EH (cell line): Measurements from ENCODE around the gene MTAP.

Experiments
- DNase-seq: peaks from one replicate; pipeline ENCODE4 v3.0.0-alpha.2; 2015; ENCODE audit warnings: low read depth

The MTAP gene

DNA sequence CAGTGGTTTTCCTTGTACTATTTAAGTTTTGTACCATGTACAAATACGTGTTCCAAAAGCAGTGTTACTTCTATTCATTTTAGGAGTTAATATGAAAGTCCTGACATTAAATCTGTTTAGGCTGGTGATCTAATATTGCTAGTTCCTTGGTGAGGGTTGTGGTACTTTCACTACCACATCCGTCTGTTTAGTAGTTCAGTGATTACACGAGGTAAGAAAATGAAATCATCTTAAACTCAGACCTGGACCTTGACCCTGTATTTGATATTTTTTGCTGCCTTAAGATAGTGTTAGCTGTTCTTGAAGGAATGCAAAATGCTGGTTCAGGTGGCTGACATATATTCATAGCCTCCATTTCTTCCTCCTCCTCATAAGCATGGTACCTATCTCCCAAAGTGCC is 50.3 kb downstream of the MTAP start:
- DNase-seq: no peak

DNA sequence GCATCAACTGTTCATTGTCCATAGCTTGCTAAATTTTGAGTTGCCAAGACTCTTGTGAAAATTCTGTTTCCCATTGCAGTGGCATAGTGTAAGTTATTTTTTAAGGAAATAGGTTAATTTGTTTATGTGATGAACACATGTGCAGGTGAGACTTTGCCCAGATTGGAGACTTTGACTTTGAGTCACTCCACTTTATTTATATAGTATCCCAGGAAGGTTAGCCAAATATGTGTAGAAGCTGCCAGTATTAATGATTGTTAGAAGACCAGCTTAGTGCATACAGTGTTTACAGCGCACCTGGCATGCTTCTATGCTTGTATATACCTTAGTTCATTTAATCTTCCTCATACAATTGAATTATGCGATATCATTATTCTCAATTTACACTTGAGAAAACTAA is 51.0 kb downstream of the MTAP start:
- DNase-seq: no peak

DNA sequence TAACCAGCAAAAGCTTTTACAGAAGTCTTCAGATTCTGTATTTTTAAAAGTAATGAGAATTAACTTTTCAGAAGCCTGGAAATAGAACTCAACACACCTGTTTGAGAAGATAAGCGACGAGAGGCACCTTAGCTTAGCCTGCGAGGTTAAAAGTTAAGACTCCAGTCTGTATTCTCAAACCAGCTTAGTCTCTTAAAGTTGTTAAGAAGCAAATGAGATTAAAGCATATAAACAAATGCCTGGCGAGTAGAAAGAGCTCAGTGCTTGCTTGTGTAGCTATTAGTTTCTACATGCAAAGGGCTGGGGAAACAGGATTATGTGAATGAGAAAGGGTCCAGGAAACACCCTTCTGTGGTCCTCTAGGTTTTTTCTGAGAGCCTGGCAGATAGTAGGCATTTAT is 51.7 kb downstream of the MTAP start:
- DNase-seq: no peak

DNA sequence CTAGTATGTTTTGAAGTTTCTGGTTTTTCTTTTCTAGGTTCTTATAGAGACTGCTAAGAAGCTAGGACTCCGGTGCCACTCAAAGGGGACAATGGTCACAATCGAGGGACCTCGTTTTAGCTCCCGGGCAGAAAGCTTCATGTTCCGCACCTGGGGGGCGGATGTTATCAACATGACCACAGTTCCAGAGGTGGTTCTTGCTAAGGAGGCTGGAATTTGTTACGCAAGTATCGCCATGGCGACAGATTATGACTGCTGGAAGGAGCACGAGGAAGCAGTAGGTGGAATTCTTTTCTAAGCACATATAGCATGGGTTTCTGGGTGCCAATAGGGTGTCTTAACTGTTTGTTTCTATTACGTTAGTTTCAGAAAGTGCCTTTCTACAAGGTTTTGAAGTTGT is 52.2 kb downstream of the MTAP start:
- DNase-seq: peak; percentile 56

DNA sequence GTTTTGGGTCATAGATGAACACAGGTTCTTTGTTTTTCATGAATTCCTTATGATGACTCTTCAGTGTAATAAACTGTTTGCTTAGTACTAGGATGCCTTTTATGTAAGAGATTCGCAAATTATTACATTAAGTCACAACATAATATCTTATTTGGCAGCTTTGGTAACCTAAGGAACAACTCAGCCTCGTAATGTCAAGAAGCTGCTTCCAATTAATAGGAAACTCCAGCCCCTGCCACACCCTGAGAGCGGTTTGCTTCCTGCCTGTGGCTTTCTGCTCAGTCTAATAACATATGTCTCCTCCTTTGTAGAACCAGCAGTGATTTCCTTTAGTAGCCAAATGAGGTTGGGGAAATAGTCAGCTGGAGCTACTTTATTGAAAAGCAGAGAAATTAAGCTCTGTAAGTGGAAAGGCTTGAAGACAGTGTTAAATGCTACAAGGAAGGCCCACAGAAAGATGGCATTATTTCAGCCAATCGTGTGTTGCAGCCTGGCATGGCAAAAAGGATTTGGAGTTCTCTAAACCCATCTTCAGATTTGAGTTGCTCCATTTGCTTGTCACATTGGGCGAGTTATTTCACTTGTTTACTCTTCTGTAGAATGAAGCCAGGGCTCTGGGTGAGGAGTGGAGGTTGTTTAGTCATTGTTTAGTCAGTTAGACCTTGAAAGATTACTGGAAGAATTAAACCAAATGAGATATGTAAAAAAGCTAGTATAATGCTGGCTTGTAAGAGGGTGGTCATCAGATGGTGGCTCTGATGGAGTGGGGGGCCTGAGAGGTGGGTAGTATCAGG is 54.1 kb downstream of the MTAP start:
- peak; percentile 58 for DNase-seq

DNA sequence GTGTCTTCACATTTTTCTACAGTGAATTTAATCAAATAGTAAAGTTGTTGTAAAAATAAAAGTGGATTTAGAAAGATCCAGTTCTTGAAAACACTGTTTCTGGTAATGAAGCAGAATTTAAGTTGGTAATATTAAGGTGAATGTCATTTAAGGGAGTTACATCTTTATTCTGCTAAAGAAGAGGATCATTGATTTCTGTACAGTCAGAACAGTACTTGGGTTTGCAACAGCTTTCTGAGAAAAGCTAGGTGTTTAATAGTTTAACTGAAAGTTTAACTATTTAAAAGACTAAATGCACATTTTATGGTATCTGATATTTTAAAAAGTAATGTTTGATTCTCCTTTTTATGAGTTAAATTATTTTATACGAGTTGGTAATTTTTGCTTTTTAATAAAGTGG is 60.4 kb downstream of the MTAP start:
- DNase-seq: no peak

DNA sequence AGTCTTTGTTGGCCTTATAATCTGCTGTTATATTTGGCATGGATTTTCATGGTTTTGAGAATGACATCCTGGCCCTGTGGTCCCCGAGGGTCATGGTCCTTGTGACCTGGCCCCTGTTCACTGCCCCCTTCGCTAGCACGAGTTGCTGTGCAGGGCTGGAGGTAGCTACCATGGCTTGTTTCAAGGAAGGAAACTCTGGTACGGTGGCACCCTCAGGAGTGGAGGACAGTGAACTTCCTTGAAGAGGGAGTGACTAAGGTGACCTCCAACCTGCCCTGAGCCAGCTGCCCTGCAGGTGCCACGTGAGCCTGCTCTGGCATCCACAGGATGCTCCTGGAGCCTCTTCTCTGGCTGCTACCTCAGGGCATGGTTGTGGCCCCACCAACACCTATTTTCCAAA is 62.1 kb downstream of the MTAP start:
- no peak for DNase-seq

DNA sequence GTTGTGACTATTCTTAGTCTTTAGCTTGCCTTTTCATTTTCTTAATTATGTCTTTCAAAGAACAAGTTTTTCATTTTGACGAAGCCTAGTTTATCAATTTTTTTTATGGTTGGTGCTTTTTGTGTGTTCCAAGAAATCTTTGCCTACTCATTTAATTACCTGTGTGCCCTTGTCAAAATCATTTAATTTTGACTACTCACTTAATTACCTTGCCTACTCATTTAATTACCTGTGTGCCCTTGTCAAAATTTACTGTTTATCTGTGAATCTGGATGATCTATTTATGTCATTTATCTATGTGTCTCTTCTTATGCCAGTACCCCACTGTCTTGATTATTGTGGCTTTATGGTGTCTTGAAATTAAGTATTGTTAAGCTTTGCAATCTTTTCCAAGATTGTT is 63.9 kb downstream of the MTAP start:
- no peak for DNase-seq

DNA sequence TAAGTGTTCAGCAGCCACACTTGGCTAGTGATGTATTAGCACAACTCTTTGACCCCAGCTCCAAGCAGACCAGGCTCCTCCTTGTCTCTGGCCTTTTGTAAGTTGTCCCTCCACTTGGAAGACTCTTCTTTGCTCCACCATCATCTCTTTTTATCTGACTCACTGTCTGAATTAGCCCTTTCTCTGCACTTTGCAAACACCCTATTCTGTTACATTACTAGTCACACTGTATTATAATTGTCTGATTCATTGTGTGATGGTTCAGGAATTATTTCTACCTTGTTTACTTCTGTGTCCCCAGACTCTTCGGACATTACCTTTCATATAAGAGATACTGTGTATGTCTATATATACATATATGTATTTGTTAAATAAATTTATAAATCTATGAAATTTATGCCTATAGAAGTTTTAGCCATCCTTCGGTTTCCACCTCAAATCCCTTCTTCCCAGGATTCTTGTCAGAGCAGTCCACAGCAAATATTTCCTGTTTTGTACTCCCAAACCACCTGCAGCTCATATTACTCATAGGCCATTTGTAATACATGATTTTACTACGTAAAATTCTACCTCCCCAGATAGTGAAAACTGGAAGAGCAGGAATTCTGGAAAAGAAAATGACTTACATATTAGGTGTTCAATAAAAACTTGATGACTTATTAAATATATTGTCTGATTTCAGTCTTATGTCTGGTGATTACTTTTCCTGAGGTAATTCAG is 69.0 kb downstream of the MTAP start:
- DNase-seq: no peak

DNA sequence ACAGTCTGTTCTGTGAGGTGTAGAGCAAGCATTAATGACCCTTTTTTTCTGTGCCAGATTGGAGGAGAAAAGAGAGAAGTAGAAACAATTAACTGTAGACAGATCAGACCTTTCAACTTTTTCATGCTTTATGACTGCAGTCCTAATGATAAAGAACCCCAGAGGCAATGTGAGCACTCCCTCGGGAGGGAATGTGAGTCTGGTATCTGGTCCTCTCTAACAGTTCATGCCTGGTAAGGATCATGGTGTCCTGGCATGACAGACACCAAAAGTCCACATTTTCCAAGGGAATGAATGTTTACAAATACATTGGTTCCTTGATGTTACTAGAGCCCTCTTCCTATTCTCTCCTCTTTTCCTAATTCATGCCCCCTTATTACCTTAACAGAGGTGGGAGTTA is 70.3 kb downstream of the MTAP start:
- DNase-seq: peak; percentile 16

DNA sequence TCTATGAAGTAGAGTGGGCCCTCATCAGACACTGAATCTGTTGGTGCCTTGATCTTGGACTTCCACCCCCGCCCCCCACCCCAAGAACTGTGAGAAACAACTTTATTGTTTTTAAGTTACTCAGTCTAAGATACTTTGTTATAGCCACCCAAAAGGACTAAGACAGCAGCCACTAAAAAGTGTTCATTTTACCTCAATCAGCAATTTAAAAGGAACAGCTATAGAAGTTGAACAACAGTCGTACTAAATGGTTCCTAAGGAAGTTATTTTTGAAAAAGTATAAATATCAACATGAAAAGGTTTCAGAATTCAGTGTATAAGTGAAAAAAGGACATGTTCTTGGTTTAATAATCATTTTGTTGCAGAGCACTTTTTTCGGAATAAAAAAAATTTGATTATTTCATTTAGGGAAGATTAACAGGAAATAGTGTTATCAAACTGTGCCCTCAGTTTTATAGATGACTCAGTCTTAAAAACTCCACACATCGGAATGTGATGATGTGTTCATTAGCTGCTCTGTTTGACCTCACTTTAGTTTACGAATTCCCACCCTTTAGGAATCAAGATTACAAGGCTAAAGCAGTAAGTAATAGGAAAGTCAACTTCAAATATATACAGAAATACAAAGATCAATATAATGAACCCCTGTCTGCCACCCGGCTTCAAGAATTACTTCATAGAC is 71.2 kb downstream of the MTAP start:
- peak; percentile 76 for DNase-seq

DNA sequence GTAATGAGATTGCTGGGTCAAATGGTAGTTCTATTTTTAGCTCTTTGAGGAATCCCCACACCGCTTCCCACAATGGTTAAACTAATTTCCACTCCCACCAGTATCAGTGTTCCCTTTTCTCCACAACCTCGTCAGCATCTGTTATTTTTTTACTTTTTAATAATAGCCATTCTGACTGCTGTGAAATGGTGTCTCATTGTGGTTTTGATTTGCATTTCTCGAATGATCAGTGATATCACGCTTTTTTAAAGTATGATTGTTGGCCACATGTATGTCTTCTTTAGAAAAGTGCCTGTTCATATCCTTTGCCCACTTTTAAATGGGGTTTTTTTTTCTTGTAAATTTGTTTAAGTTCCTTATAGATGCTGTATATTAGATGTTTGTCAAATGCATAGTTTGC is 73.5 kb downstream of the MTAP start:
- DNase-seq: no peak

DNA sequence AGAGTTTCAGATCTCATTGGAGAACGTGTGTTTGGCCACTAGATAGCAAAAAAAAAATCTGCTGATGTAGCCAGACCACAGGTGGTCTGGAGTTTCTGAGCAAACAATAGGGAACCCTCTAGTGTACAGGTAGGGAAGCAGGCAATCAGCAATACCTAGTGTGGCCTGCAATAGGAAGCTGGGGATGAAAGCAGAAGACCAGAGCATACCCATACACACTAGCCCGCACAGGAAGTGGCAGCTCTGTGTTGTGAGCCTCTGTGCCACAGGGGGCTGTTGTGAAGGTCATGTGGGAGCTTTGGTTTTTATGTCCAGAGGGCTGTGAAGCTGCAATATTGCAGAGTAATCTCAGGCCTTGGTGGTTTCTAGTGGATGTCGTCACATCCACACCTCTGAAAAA is 81.2 kb downstream of the MTAP start:
- no peak for DNase-seq

DNA sequence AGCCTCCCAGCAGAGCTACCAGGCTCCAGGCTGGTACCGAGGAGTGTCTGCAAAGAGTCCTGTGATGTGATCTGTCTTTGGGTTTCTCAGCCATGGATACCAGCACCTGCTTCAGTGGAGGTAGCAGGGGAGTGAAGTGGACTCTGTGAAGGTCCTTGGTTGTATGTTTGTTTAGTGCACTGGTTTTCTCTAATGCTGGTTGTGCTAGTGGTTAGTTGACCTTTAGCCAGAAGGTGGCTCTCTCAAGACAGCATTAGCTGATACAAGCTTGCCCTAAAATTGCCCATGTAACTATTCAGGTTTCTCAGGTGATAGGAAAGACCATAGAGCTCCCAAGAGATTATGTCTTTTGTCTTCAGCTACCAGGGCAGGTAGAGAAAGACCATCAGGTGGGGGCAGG is 87.2 kb downstream of the MTAP start:
- no peak for DNase-seq

DNA sequence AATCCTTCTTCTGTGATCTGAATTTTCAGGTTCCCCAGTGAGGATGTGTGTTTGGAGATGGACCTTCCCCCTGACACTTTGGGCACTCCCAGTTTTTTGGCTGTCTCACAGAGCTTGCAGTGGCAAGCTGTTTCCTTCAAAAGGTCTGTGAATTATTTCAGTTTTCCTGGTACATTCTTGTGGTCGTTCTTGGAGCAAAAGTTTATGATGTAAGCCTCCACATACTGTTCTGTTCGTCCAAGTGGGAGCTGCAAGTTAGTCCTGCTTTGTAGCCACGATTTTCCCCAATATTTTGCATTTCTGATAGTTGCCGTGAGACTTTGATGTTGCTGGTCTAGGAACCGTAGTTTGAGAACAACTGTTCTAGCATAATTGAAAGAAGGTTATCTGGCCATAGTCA is 88.3 kb downstream of the MTAP start:
- DNase-seq: no peak

DNA sequence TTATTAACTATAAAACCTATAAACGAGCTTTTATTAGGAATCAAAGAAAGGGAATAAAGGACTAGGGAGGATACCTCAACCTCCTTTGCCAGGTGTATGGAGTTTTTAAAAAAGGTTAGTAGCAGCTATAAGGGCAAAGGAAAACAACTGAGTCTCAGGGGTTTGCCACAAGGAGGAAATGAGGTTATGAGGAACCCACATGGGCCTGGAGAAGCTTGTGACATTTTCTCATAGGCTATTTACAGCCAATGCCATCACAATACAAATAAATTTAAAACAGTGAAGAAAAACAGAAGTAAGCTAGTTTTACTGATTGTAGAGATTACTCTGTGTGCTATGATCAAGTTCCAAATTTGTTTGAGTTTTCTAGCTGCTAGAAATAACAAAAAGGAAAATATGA is 99.1 kb downstream of the MTAP start:
- DNase-seq: no peak

DNA sequence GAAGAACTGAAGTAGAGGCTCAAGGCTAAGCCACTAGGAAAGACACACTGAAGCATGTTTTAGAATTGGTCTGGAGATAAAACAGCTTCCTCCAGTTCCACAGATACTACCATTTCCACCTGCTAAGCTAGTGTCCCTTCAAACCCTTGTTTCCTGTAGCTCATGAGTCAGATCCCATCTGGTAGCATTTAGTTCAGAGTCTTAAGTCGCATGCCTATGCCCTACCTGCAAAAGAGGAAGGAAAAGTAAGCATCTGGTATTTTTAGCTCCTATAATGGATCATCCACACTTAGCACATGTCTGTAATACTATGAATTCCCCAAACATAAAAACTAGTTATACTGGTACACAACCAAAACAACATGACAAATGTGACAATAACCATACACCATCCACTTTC is 99.7 kb downstream of the MTAP start:
- DNase-seq: peak; percentile 5

DNA sequence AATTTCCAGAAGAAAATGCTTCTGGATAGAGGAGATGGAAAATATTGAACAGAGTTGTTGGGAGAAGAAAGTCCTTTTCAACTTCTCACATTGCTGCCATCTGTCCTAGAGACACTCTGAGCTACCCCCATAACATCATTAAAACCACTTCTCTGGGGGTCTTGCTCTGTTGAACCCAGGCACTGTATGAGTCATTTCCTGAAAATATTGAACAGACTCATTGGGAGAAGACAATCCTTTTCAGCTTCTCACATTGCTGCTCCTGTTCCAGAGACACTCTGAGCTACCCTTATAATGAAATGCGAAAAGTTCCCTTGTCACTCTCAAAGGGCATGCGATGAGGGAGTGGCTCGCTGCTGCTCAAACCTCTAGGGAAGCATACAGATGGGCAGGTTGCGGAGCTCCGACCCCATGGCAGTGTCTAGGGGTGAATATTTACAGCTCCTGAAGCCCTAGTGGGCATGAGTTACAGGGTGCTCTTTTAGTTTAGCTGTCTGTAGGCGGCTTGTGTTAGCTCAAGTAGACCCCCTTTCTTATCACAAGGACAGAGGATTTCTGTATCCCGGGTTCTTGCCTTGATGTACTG is 101.0 kb downstream of the MTAP start:
- DNase-seq: no peak

DNA sequence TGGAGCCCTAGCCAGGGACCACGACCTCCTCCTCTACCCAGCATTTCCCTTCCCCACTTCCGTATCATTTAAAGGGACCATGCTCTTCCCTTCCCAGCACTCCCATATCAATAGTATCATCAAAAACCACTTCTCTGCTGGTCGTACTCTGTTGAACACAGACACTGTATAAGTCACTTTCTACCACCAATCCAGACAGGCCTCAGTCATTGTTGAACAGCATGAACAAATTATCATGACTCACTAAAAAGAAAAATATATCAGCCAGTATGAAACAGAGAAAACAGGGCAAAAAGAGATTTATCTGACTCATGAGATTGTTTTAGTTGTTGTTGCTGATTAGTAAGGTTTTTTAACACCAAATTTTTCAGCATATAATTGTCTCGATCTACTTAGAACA is 101.9 kb downstream of the MTAP start:
- peak; percentile 62 for DNase-seq

DNA sequence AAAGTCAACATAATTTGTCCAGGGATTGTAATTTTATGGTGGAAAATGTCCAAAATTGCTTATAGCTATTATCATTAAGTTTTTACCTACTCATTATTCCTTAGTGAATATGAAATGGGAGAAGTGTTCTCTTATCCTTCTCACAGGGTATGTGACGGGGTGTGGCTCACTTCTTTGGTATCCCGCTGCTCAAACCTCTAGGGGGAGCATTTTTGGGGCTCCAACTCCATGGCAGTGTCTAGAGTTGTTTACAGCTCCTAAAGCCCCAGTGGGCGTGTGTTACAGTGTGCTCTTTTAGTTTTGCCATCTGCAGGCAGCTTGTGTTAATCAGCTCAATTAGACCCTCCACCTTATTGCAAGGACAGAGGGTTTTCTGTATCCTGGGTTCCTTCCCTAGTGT is 102.3 kb downstream of the MTAP start:
- DNase-seq: peak; percentile 12

DNA sequence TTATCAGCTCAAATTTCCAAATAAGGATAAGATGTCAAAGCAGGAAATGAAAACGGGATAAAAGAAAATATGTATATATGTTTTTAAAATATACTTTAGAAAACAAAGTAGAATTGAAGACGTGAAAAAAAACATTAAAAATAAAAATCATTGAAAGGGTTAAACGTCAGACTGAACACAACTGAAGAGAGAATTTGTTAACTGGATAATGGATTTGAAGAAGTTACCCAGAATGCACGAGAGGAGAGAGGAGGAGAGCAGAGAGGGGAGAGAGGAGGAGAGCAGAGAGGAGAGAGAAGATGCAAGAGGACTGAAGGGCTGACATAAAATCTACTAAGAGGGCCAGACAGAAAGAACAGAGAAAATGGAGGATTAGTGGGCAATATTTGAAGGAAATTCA is 103.8 kb downstream of the MTAP start:
- DNase-seq: no peak

DNA sequence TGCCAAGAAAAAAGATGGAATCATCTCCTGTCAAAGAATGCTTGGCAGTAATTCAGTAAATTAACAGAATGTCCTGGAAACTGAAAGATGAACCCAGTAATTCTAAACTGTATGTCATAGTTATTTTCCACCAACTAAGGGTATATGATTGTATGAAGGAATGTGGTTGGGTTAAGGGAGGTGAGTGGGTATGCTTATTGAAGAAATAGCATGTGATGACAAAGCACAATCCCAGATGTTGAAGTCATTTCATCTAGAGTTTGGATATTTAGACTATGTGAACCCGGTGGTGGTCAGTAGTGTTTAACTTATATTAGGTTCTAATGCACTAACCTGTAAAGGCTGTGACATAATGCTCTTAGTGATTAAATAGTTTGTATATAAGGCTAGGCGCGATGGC is 104.4 kb downstream of the MTAP start:
- DNase-seq: peak; percentile 46
